Activated T-helper 1 cell treated with anti-CD3 and anti-CD28 coated beads, Interleukin-2, amount 50 U/mL, for 16 hours (primary cell): ENCODE measurements around the gene RTN4RL2.

Source experiments
- DNase-seq, 2 donors: peaks; one replicate each; pipeline ENCODE4 v3.0.0-alpha.2; 2020; ENCODE audit warnings: low read depth in 1 of 2, low spot score in 1 of 2

RTN4RL2 gene

GRCh38 chr11:57479911-57480310, 19.6 kb downstream of the RTN4RL2 start:
- DNase-seq = no peak

GRCh38 chr11:57480409-57481137, 20.2 kb downstream of the RTN4RL2 start:
- DNase-seq = peak in 1 of 2 donors; percentile 43

DNA sequence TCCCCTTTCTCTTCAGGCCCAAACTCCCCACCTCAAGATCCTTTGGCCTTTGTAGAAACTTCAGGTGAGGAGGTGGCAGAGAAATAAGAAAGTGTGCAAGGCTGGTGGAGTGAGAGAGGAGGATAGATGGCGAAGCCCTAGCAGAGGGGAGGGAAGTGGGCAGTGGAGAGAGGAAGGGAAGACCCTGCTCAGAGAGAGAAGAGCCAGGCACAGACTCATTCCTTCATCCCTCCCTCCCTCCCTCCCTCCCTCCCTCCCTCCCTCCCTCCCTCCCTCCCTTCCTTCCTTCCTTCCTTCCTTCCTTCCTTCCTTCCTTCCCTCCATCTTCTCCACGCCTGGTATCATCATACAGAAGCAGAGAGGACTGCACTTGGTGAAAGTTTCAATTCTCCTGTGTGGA, 21.0 kb downstream of the RTN4RL2 start:
- DNase-seq = no peak

DNA sequence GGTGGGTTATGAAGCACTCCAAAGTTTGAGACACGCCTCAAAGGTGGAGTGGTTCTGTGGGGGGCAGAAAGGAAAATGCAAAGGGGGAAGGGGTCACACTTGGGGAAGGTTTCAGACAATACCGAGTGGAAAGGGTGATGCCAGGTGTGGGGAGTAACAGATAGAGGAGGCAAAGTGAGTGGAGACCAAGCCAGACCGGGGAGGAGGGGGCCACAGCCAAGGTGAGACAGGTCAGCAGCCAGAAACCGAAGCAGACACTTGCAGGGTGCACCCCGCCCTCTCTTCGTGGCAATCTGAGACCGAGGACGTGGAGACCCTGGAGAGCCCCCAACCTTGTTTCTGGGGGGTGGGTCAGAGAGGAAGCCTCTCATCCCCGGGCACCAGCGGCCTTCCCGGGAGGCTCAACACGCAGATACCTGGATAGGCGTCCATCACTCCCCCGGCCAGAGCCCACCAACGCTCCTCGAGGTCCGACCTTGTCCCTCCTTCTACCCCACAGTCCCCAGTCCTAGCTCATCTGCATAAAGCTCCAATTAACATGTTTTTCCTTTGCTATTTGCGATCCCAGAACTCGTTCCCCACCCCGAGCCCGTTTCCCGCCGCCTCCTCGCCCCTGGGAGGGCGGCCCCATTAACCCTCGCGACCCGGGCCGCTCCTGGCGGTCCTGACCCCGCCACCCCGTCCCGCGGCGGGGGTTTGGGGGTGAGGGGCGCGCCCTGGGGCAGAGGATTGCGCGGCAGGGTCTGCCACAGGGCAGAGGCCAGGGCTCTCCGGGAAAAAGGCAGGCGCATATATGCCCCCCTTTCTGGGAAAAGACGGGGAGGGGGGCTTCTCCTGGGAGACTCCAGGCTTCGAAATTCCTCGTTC, 21.8 kb downstream of the RTN4RL2 start:
- no peak for DNase-seq

- DNase-seq = peak in 1 of 2 donors; percentile 42
These were observed 22.6 kb downstream of the RTN4RL2 start for GRCh38 chr11:57482782-57483561.

- DNase-seq = no peak
These were observed 23.2 kb downstream of the RTN4RL2 start for GRCh38 chr11:57483562-57483918.

- no peak for DNase-seq
These were observed 23.9 kb downstream of the RTN4RL2 start for GRCh38 chr11:57484141-57484710.

- no peak for DNase-seq
These were observed 25.1 kb downstream of the RTN4RL2 start for GRCh38 chr11:57485217-57485990.

GRCh38 chr11:57487021-57487778, 26.9 kb downstream of the RTN4RL2 start:
- DNase-seq = no peak

GRCh38 chr11:57487920-57488659, 27.8 kb downstream of the RTN4RL2 start:
- no peak for DNase-seq

DNA sequence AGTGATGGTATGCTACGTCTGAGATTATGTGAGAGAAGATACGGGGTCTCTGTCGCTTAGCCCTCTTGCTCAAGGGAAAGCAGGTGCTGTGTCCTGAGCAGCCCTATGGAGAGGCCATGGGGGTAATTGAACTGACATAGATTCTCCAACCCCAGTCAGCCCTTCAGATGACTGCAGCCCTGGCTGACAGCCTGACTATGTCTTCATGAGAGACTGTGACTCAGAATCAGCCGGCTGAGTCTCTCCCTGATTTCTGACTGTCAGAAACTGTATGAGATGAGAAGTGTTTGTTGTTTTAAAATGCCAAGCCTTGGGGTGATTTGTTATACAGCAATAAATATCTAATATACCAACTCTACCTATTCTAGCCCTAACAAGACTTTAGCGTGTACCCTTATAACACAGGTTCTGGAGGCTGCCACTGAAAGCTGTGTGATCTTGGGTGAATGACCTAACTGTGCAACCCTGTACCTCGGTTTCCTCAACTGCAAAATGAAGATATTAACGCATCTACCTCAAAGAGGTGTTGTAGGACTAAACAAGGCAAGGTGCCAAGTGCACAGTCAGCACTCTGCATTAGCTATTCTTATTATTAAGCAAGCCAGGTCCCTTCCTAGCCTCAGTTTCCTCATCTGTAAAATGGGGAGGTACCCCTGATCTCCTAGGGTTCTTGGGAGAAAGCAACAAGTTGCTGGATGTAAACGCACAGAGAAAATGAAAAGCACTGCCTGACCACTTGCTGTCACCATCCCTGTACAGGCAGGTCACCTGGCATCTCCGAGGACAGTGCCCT, 30.3 kb downstream of the RTN4RL2 start:
- no peak for DNase-seq

DNA sequence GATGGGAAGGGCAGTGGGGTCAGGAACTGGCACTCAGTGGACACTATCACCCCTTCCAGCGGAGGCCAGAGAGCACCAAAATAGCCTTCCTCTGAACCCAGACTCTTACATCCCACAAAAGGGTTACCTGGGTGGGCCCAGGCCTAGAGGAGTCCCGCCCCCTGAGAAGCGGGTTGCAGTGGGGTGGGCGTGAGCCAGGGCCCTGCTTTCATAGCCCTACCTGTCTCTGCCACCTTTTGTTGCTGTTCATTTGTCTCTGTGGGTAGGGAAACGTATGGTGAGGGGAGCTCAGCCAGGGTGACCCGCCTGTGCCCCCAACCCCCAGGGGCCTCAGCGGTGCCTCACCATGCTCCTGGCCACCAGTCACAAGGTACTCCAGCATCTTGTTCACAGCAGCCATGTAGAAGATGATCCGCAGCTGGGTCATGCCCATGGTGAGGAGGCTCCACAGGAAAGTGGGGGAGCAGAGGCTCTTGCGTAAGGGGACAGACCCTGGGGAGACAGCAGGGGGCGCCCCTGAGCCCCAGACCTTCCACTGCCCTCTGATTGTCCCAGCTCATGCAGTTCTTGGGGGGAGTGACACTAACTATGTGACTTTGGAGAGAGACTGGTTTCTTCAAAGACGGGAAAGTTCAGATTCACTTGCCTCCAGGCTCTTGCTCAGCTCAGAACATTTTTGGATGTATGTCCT, 31.2 kb downstream of the RTN4RL2 start:
- DNase-seq = no peak

GRCh38 chr11:57493507-57494503, 33.5 kb downstream of the RTN4RL2 start:
- DNase-seq = peak; percentile 61 to 69

DNA sequence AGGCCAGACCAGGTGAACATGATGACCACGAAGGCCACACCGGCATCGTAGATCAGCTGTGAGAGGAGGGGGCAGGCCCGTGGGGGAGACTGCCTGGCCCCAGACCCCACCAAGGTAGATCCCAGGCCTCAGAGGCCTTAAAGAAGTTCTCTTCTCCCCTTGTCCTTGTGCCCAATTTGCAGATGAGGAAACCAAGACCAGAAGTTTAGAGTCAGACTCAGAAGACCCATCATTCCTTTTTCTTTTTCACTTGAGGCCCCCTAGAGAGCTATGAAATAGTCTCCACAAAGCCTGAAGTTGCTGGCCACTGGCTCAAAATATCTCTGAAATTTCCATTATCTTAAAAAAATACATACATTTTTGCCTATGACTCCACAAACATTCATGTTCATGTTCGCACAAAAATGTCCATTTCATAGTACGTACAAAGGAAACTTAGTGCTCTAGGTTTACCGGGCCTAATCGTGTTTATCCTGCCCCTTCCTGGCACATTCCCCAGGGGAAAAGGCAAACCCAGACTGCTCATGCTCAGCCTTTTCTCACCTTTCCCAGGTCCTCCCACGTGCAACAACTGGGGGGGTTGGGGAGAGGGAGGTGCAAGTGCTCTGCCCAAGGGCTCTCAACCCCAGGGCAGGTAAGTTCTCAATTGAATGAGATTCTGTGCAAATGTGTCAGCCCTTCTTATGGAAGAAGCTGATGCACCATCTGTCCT, 35.9 kb downstream of the RTN4RL2 start:
- no peak for DNase-seq

- DNase-seq = no peak
These were observed 37.2 kb downstream of the RTN4RL2 start for GRCh38 chr11:57497303-57498247.
